Measurements from ENCODE around the gene CCDC78. TPM values are rescaled to one million over a fixed set of nuclear protein-coding genes. Genes with fewer than 3 reads are reported as not detected.

CCDC78 gene
- total RNA-seq, 1 donor from 2014 or later, result 0.78 TPM

DNA sequence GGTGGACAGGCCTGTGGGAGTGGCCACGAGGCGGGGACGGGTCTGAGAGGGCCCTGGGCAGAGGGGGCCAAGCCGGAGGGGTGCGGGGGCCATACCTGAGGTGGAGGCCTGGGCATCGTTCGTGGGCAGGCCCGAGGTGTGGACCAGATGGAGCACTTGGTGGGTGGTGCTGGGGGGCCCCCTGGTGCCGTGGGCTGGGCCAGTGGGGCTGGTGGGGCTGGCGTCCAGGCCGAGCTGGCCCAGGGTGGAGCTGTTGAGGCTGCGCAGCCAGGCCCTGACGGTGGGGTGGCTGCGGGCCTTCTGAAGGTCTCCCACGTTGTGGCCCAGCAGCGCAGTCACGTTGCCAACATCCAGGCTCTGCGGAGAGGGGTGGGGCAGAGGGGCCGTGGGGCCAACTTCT, 43.7 kb upstream of the CCDC78 start:
- TF ChIP-seq, protein P1, sequence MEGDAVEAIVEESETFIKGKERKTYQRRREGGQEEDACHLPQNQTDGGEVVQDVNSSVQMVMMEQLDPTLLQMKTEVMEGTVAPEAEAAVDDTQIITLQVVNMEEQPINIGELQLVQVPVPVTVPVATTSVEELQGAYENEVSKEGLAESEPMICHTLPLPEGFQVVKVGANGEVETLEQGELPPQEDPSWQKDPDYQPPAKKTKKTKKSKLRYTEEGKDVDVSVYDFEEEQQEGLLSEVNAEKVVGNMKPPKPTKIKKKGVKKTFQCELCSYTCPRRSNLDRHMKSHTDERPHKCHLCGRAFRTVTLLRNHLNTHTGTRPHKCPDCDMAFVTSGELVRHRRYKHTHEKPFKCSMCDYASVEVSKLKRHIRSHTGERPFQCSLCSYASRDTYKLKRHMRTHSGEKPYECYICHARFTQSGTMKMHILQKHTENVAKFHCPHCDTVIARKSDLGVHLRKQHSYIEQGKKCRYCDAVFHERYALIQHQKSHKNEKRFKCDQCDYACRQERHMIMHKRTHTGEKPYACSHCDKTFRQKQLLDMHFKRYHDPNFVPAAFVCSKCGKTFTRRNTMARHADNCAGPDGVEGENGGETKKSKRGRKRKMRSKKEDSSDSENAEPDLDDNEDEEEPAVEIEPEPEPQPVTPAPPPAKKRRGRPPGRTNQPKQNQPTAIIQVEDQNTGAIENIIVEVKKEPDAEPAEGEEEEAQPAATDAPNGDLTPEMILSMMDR (IDR thresholded peaks at IDR 0.05), result no peak
- H3K4me1 ChIP-seq, result no peaks in the 10 kb centered on the region
- H3K27me3 ChIP-seq, result no peaks in the 10 kb centered on the region
- intact Hi-C loops (cut with DNase I), result no loop called here
- H3K36me3 ChIP-seq, result no peaks in the 10 kb centered on the region
- no peak overlapping the region for H3K27ac ChIP-seq
- H3K9me3 ChIP-seq, result no peaks in the 10 kb centered on the region
- DNase-seq, result no peak
- no peak overlapping the region for H3K4me3 ChIP-seq
- ATAC-seq, result no peak

DNA sequence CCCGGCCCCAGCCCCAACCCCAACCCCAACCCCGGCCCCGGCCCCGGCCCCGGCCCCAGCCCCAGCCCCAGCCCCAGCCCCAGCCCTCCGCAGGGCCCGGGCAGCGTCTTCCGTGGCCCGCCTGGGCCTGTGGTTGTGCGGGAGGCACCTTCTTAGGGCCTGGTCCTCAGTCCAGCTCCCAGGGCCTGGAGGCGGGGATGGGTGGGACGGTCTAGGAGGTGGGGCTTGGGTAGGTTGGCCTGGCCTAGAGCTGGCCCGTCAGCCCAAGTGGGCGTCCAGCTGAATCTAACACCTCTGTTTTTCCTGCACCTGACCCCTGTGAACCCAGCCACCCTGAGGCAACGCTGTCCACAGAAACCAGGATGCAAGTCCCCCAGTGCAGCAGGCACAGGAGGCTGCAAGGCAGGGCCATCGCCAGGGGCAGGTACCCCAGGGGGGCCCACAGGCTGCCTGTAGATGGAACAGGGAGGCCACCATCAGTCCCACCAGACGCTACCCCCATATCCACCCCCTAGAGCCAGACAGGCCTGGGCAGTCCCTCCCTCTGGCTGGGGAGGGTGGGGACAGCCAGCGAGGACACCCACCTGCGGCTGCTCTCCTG, 43.0 kb upstream of the CCDC78 start:
- DNase-seq, result no peak
- no peaks in the 10 kb centered on the region for H3K4me1 ChIP-seq
- TF ChIP-seq, protein P1 (IDR thresholded peaks at IDR 0.05), result no peak
- no peak overlapping the region for H3K4me3 ChIP-seq
- no peaks in the 10 kb centered on the region for H3K9me3 ChIP-seq
- intact Hi-C loops (cut with DNase I), result no loop called here
- H3K36me3 ChIP-seq, result no peaks in the 10 kb centered on the region
- H3K27ac ChIP-seq, result no peak overlapping the region
- no peaks in the 10 kb centered on the region for H3K27me3 ChIP-seq
- ATAC-seq, result no peak

DNA sequence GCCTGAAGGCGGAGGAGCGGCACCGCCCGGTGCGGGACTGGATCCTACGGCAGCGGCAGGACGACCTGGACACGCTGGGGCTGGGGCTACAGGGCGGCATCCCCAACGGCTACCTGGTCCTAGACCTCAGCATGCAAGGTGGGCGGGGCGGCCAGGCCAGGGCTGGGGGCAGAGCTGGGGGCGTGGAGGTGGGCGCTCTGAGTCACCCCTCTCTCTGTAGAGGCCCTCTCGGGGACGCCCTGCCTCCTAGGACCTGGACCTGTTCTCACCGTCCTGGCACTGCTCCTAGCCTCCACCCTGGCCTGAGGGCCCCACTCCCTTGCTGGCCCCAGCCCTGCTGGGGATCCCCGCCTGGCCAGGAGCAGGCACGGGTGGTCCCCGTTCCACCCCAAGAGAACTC, 42.2 kb upstream of the CCDC78 start:
- ATAC-seq, result no peak
- DNase-seq, result no peak

DNA sequence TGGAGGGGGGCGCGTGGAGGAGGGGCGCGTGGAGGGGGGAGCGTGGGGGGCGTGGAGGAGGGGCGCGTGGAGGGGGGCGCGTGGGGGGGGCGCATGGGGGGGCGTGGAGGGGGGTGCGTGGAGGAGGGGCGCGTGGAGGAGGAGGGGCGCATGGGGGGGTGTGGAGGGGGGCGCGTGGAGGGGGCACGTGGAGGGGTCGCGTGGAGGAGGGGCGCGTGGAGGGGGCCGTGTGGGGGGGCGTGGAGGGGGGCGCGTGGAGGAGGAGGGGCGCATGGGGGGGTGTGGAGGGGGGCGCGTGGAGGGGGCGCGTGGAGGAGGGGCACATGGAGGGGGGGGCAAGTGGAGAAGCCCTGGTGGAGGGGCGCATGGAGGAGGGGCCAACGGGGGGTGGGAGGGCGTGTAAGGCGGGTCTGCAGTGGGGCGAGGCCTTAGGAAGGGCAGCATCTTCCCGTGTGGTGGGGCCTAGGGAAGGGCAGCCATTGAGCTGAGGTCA, 41.5 kb upstream of the CCDC78 start:
- no peak overlapping the region for H3K27ac ChIP-seq
- DNase-seq, result no peak
- no peaks in the 10 kb centered on the region for H3K27me3 ChIP-seq
- no peaks in the 10 kb centered on the region for H3K4me1 ChIP-seq
- H3K36me3 ChIP-seq, result no peaks in the 10 kb centered on the region
- ATAC-seq, result no peak
- TF ChIP-seq, protein P1 (IDR thresholded peaks at IDR 0.05), result no peak
- H3K4me3 ChIP-seq, result no peak overlapping the region
- H3K9me3 ChIP-seq, result no peaks in the 10 kb centered on the region
- intact Hi-C loops (cut with DNase I), result no loop called here

More for the DNA sequence above, 42.2 kb upstream of the CCDC78 start:
- Histone ChIP-seq H3K4me1 (no peaks in the 10 kb centered on the region), H3K4me3 (no peak overlapping the region), H3K27me3 (no peaks in the 10 kb centered on the region), H3K36me3 (no peaks in the 10 kb centered on the region), H3K9me3 (no peaks in the 10 kb centered on the region), H3K27ac (no peak overlapping the region)
- intact Hi-C loops (cut with DNase I), result no loop called here
- TF ChIP-seq, protein P1 (IDR thresholded peaks at IDR 0.05), result no peak

DNA sequence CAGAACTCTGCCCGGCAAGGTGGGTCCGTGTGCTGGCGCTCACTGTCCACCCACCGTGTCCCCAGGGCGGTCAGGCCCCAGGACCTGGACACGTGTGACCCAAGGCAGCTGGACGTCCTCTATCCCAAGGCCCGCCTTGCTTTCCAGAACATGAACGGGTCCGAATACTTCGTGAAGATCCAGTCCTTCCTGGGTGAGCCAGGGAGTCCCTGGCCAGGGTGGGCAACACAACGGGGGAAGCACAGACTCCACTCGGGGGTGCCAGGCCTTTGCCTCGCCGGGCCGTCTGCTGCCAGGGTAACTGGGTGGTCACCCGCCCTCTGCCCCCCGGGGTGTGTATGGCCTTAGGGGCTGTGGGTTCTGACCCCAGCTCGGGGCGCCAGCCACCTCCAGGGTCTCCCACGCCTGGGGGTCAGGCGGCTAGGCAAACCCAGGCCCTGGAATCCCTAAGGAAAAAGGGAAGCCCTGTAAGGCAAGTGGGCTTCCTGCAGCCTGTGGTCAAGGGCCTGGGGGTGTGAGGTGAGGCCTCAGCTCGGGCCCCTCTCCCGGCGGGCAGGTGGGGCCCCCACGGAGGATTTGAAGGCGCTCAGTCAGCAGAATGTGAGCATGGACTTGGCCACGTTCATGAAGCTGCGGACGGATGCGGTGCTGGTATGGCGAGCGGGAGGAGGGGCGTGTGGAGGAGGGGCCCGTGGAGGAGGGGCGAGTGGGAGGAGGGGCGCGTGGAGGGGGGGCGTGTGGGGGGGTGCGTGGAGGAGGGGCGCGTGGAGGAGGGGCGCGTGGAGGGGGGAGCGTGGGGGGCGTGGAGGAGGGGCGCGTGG, 40.8 kb upstream of the CCDC78 start:
- Histone ChIP-seq H3K9me3 (no peaks in the 10 kb centered on the region), H3K4me1 (no peaks in the 10 kb centered on the region), H3K36me3 (no peaks in the 10 kb centered on the region), H3K4me3 (no peak overlapping the region), H3K27me3 (no peaks in the 10 kb centered on the region), H3K27ac (no peak overlapping the region)
- TF ChIP-seq, protein P1 (IDR thresholded peaks at IDR 0.05), result no peak
- ATAC-seq, result no peak
- intact Hi-C loops (cut with DNase I), result no loop called here
- DNase-seq, result no peak

Measured in upper lobe of right lung (tissue), 1 donor.